GM19099 (cell line): Measurements from ENCODE around the gene APMAP.

Experiments used
- POLR2A ChIP-seq: IDR thresholded peaks from 3 replicates; pipeline ENCODE4 v1.6.1; 2011; ENCODE audit warnings: low read depth; ENCODE audit not compliant: insufficient read length; ENCODE audit errors: extremely low read depth

Gene APMAP

DNA sequence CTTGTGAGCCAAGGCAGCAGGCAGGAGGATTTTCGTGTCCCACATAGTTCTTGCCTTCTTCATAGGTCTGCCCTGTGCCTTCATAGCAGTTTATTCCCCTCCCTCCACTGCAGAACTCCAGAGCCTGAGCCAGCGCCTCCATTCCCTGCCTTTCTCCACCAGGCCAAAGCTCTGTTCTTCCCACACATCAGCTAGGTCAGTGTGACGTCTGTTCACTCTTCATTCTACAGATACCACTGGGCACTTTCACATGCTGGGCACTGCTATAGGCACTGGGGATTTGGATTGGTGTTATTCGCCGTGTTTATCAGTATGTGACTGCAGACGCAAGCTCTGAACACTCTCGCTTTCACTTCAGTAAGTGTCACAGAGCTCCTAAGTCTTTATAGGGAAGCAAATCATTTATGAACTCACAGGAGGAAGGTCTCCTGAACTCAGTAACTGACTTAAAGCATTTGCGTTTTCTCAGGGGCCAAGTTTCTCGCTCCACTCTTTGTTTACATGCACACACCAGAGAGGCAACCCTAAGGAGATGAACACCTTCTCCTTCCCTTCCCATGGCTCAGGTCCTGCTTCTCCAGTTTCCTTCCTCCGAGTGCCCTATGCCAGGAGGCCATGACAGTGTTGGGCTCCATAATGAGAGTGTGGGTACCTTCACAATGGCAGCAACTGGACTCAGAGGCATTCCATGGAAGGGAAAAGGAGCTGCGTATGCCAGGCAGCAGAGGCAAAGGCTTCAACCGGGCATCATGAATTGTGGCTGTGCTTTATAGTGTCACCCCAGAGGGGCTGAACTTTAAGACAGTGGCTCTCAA, 6.3 kb upstream of the APMAP start:
- TF ChIP-seq POLR2A, result no peak

DNA sequence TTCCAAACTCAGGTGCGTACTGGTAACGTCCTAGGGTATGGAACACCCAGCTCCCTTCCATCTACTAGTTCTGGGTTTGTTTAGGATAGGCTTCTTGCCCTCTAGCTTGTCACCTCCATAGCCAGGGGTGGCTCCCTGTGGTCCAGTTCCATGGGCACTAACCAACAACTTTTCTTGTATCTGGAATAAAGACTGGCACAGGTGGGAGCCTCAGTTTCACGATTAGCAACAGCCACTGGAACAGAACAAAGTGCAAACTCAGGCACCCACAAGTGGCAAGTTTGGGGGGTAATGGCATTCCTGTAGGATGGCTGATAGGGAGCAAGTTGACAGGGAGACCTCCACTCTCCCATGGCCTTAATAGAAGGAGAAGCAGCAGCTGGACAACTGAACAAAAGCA, 5.6 kb upstream of the APMAP start:
- no peak for TF ChIP-seq POLR2A

- TF ChIP-seq POLR2A, result no peak
These were observed 4.2 kb upstream of the APMAP start for GRCh38 chr20:24996449-24997377.

DNA sequence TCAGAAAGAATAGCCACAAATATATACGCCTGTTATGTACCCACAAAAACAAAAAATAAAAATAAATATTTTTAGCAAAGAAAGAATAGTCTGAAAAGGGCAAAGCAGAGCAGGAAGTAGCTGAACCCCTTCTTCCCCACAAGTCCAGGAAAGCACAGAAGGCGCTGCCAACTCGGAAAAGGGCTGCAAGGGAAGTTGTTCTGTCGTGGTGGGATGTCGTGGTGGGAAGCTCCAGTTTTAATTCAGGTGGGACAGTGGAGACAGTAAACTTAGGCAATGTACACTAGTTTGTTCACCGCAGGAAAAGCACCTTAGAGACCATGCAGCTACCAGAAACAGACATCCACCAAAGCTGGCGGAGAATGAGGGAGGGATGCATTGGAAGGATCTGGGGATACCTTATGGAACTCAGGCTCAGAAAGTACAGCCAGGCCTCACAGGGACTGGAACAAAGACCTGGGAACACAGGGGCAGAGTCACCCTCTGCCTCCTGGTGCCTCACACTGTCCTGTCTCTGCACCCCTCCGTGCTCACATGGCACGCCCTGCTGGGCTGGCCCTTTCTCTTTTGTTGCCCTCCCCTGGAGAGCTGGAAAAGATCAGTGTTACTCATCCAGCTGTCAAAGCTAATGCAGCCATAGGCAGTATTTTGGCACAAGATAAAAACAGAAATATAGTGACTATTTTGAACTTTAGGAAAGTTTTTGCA, 3.3 kb upstream of the APMAP start:
- no peak for TF ChIP-seq POLR2A

DNA sequence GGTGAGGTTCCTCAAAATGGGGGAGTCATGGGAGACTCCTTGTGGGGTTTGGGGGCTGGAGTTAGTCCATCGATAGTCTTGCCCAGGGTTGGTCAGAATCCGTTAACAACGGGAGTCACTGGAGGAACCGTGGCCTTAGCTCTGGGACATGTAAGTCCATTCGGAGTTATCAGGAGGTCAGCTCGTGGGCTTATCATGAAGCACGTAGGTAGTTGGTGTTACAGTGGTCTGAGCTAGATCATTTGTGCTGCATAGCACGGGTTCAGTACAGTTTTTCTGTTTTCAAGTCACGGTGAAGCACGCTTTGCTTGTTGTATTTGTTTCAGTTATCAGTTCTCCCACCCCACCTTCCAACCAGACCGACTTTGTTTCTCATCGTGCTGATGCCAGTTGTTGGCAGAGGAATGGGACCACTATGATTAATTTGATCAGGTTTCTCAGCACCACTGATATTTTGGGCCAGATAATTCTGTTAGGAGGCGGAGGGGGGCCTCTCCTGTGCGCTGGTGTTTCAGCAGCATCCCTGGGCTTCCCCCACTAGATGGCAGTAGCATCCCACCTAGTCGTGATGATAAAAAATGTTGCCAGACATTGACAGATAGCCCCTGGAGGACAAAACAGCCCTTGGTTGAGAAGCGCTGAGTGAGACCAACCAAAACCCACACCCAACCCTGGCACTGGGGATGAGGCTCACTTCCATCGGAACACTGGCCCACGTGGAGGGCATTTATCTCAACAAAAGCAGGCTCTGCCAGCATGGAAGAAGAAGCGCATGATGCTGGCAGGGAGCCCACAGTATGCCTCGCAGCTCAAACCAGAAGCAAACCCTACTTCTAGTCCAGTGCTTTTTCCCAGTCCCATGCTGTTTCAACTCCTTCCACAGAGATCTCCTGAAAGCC, 2.2 kb upstream of the APMAP start:
- no peak for TF ChIP-seq POLR2A

- TF ChIP-seq POLR2A, result no peak
These were observed 1.6 kb upstream of the APMAP start for GRCh38 chr20:24994186-24994465.

GRCh38 chr20:24993337-24994185, 1.0 kb upstream of the APMAP start:
- TF ChIP-seq POLR2A, result no peak

DNA sequence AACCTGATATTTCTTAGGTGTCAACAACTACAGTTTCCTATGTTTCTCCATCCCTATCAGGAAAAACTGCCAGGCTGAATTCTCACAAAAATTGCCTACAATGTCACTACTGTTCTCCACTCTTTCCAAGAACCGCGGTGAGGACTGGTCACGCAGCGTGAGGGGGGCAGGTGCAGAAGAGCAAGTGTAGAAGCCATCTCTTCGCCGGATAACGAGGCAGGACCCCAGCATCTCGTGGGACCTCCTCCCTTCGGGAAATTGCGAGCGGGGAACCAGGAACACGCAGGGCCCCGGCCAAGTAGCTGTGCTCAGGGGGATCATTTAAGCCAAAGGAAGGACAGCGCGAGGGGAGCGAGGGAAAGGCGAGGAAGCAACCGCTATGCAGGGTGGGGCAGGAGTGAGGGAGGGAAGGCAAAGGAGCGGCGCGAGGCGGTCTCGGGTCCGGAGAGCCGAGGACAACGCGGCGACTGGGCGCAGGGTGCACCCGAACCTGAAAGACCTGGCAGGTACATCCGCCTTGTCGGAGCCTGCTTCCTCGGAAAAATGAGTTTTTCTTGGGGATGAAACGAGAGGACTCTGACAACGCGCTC, 559 bp downstream of the APMAP start:
- no peak for TF ChIP-seq POLR2A

DNA sequence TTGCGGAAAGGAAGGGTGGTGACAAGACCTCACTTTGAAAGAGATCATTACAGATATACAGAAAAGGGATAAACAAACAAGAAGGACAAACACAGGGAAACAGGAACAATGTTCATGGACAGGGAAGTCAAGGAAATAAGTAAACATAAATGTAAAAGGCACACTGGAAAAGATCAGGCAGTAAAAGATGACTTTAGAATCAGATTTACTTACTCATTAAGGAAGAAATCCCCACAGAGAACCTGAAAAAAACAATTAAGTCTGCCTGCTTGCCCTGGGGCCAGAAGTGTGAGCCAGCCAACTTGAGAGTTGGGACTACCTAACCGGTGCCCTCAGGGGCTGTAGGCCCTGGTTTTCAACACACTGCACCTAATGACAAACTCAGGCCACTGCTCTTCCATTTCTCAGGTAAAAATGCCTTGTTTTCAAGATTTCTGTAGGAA, 1.7 kb downstream of the APMAP start:
- TF ChIP-seq POLR2A, result no peak

GRCh38 chr20:24989162-24989561, 3.4 kb downstream of the APMAP start:
- TF ChIP-seq POLR2A, result no peak

- no peak for TF ChIP-seq POLR2A
These were observed 4.4 kb downstream of the APMAP start for GRCh38 chr20:24987873-24988835.

DNA sequence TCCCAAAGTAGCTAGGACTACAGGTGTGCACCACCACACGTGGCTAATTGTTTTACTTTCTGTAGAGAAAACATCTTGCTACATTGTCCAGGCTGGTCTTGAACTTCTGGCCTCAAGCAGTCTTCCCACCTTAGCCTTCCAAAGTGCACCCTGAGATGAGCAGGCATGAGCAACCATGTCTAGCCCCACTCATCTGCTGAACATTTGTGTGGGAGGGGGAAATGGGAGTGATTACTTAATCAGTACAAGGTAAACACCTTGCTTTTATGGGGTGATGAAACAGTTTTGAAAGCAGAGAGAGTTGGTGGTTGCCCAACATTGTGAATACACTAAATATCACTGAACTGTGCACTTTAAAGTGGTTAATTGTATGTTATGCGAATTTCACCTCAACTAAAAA, 5.3 kb downstream of the APMAP start:
- no peak for TF ChIP-seq POLR2A
